ENCODE data around the gene MSANTD3. TPM values are rescaled to one million over a fixed set of nuclear protein-coding genes. Genes with fewer than 3 reads are reported as not detected.

Gene MSANTD3
- polyA plus RNA-seq, 1 donor, result 15.1 TPM

DNA sequence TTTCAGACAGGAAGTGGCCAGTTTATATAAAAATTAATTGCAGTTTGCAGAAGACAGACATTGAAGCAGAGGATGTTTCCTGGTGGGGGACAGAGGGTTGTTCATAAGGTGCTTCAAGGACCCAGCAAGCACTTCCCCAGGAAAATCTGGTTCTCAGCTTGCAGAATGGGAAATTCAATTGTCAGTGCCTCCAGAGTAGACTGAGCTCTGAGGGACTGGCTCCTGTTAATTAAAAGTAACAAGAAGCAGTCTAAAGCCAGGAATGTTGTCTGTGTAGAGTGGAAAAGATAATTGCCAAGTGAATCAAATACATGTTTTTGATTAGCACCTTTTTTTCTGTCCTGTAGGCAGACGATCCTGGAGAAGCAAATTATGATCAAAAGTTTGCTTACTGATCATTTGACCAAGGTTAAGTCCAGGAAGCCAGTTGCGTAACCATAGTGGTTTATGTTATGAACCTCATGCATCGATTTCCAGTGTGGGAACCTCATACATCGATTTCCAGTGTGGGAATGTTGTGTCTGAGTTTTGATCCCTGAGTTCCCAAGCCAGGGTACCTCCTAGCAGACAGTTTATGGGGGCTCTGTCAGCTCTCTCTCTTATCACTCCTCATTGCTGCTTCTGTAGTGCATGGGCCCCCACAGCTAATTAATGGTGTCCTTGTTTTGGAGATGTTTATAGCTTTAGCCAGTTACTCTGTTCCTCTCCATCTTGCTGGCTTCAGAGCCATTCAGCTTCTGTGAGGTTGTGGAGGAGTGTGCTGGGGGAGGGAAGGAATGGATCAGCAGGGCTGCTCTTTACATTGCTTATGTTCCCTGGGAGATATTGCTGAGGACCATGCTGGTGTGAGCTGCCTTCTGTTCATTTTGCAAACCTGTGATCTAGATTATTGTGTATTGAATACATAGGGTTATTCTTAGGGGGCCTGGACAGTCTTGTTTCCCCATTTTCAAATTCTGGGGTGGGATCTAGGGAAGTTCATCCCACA, 17.1 kb downstream of the MSANTD3 start:
- WGBS (ENCODE audit: insufficient coverage, low lambda C conversion rate), result 41% methylated on average over 3 of the region's 4 CpGs
- Histone ChIP-seq H3K9me3 (ENCODE audit: control insufficient read depth, low read depth, low read length) (no peaks in the 10 kb centered on the region), H3K4me3 (ENCODE audit: low read length) (no peak overlapping the region), H3K4me1 (ENCODE audit: control insufficient read depth, insufficient read depth, low read length) (no peaks in the 10 kb centered on the region), H3K27ac (ENCODE audit: low read length) (no peak overlapping the region), H3K27me3 (ENCODE audit: control insufficient read depth, insufficient read depth, low read length) (no peaks in the 10 kb centered on the region), H3K36me3 (ENCODE audit: control insufficient read depth, insufficient read depth, low read length) (peaks cover 9% of the 10 kb centered on the region)
- no peak for DNase-seq

DNA sequence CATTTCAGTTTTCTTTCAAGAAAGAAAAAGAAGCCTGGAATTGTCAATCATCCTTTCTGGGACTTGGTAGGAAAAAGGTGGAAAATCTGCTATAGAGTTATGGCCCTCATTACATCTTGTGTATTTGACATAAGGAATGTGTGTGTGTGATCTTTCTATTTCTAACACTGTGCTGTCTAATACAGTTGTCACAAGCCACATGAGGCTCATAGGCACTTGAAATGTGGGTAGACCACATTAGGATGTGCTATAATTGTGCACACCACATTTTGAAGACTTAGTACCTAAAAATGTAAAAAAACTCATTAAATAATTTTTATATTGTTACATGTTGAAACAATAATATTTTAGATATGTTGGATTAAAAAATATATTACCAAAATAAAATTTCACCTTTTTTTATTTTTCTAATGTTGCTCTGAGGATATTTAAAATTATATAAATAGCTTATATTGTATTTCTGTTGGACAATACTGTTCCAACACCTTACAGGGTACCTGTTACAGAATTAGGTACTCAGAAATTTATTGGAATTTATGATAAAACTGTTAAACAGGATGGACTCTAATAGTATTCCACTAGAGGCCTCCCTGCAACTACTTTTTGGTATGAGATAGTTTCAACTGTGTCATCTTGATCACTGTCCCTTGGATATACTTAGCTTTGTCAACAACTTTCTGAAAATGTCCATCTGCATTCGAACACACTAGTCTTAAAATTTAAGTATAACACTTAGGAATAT, 18.4 kb downstream of the MSANTD3 start:
- Histone ChIP-seq H3K4me3 (ENCODE audit: low read length) (no peak overlapping the region), H3K27me3 (ENCODE audit: control insufficient read depth, insufficient read depth, low read length) (no peaks in the 10 kb centered on the region), H3K4me1 (ENCODE audit: control insufficient read depth, insufficient read depth, low read length) (no peaks in the 10 kb centered on the region), H3K36me3 (ENCODE audit: control insufficient read depth, insufficient read depth, low read length) (peaks cover 9% of the 10 kb centered on the region), H3K27ac (ENCODE audit: low read length) (no peak overlapping the region), H3K9me3 (ENCODE audit: control insufficient read depth, low read depth, low read length) (no peaks in the 10 kb centered on the region)
- DNase-seq, result no peak
- no CpG with 5 or more reads among the region's 1 CpG for WGBS (ENCODE audit: insufficient coverage, low lambda C conversion rate)

DNA sequence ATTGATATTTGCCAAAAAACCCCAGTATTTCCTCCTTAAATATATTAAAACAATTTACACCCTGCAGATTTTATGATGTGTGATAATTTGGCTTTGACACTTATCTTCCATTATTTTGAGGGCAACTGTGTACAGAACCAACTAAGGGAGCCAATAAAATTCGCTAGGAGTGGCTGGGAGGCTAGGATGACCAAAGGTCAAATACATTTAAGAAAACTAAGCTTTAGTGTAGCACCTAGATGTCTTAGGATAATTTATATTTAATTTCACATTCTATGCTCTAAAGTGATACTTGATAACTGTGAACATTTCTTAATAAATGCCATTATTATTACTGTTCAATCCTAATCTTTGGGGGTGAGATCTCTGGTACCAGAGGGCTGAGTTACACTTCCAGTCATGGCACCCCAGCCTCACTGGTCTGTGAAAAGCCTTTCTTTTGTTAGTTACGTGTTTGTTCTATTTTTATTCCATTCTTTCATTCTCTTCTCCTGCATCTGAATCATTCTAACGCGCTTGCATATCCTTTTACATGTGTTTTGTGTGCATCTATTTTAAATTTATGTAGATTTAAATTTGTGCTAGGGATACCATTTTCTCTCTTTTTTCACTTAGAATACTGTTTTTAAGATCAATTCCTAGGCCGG, 19.1 kb downstream of the MSANTD3 start:
- WGBS (ENCODE audit: insufficient coverage, low lambda C conversion rate), result 79% methylated on average over 3 of the region's 5 CpGs
- Histone ChIP-seq H3K27ac (ENCODE audit: low read length) (no peak overlapping the region), H3K4me3 (ENCODE audit: low read length) (no peak overlapping the region), H3K36me3 (ENCODE audit: control insufficient read depth, insufficient read depth, low read length) (peaks cover 12% of the 10 kb centered on the region), H3K27me3 (ENCODE audit: control insufficient read depth, insufficient read depth, low read length) (no peaks in the 10 kb centered on the region), H3K9me3 (ENCODE audit: control insufficient read depth, low read depth, low read length) (no peaks in the 10 kb centered on the region), H3K4me1 (ENCODE audit: control insufficient read depth, insufficient read depth, low read length) (no peaks in the 10 kb centered on the region)
- DNase-seq, result no peak

DNA sequence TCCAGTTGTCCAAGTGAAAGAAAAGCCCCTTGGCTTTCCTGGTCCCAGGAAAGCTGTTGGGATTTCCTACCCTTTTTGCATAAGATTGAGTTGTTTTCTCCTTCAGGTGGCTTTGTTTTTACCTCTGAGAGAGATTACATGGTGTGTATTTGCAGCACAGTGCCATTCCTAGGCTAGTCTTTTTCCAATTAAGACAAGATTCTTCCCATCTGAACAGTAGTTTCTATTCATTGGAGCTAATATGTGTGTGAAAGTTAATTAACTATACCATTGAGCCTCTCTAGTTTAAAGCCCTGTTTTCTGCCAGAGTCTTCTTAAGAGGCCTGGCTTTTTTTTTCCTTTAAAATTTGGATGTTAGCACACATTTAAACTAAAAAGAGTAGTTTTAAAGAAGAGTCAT, 20.1 kb downstream of the MSANTD3 start:
- H3K27ac ChIP-seq (ENCODE audit: low read length), result no peak overlapping the region
- no peak for DNase-seq
- H3K36me3 ChIP-seq (ENCODE audit: control insufficient read depth, insufficient read depth, low read length), result peaks cover 12% of the 10 kb centered on the region
- no peaks in the 10 kb centered on the region for H3K9me3 ChIP-seq (ENCODE audit: control insufficient read depth, low read depth, low read length)
- H3K4me3 ChIP-seq (ENCODE audit: low read length), result no peak overlapping the region
- no peaks in the 10 kb centered on the region for H3K27me3 ChIP-seq (ENCODE audit: control insufficient read depth, insufficient read depth, low read length)
- no peaks in the 10 kb centered on the region for H3K4me1 ChIP-seq (ENCODE audit: control insufficient read depth, insufficient read depth, low read length)

DNA sequence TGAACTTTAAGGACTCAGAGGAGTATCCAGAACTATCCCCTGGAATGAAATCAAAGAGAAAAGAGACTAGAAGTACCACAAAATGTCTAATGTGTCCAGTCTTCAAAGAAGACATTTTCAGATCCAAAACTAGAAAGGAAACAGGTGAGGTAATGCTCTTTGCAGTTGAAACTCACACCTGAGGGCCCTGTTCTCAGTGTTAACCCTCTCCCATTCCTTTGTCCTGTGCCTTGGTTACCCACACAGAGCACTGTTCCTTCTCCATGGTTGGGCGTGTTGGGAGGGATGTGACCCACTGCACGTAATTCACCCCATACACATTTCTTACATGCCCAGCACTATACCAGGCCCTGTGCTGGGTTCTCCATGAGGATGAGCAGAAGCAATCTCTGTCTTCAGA, 21.3 kb downstream of the MSANTD3 start:
- WGBS (ENCODE audit: insufficient coverage, low lambda C conversion rate), result no CpG with 5 or more reads among the region's 2 CpGs
- Histone ChIP-seq H3K27ac (ENCODE audit: low read length) (no peak overlapping the region), H3K36me3 (ENCODE audit: control insufficient read depth, insufficient read depth, low read length) (peaks cover 9% of the 10 kb centered on the region), H3K4me3 (ENCODE audit: low read length) (no peak overlapping the region), H3K4me1 (ENCODE audit: control insufficient read depth, insufficient read depth, low read length) (no peaks in the 10 kb centered on the region), H3K27me3 (ENCODE audit: control insufficient read depth, insufficient read depth, low read length) (no peaks in the 10 kb centered on the region), H3K9me3 (ENCODE audit: control insufficient read depth, low read depth, low read length) (no peaks in the 10 kb centered on the region)
- DNase-seq, result no peak

DNA sequence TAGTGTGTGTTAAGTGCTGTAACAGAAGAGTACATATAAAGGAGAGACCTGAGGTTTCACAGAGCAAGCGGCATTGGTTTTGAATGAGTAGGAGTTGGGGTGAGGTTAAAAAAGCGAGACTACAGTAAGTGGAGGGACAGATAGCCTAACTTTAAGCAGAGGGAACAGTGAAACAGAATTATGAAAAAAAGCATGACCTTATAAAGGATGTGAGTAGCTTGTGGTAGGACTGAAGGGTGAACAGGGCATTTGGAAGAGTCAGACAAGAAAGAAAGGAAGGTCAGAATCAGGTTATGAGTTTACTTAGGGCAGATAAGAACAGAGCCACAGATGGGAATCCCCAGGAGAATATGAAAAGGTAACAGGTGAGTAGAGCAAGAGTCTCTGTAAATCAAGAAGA, 22.5 kb downstream of the MSANTD3 start:
- no peaks in the 10 kb centered on the region for H3K9me3 ChIP-seq (ENCODE audit: control insufficient read depth, low read depth, low read length)
- 89% methylated on average over 2 of the region's 2 CpGs for WGBS (ENCODE audit: insufficient coverage, low lambda C conversion rate)
- peaks cover 5% of the 10 kb centered on the region for H3K36me3 ChIP-seq (ENCODE audit: control insufficient read depth, insufficient read depth, low read length)
- H3K4me1 ChIP-seq (ENCODE audit: control insufficient read depth, insufficient read depth, low read length), result no peaks in the 10 kb centered on the region
- H3K27ac ChIP-seq (ENCODE audit: low read length), result no peak overlapping the region
- H3K27me3 ChIP-seq (ENCODE audit: control insufficient read depth, insufficient read depth, low read length), result no peaks in the 10 kb centered on the region
- no peak for DNase-seq
- no peak overlapping the region for H3K4me3 ChIP-seq (ENCODE audit: low read length)

DNA sequence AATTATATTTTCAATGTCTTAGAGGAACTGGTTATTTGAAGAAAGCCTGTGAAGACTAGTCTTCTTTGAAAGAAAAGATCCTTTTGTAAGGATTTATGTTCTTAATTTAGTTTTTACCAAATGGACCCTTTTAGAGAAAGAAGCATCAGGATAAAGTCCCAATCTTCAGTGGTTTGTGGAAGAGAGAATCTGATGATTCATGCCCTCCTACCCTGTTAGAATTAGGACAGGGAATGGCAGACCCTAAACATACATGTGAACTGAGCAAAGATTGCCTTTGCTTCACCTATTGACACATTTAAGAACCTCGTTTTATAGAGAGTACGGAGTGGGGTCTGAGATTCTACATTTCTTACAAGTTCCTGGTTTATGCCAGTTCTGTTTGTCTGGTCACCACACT, 26.0 kb downstream of the MSANTD3 start:
- DNase-seq, result no peak
- H3K27me3 ChIP-seq (ENCODE audit: control insufficient read depth, insufficient read depth, low read length), result no peaks in the 10 kb centered on the region
- H3K4me1 ChIP-seq (ENCODE audit: control insufficient read depth, insufficient read depth, low read length), result no peaks in the 10 kb centered on the region
- H3K9me3 ChIP-seq (ENCODE audit: control insufficient read depth, low read depth, low read length), result no peaks in the 10 kb centered on the region
- H3K4me3 ChIP-seq (ENCODE audit: low read length), result no peak overlapping the region
- peaks cover 5% of the 10 kb centered on the region for H3K36me3 ChIP-seq (ENCODE audit: control insufficient read depth, insufficient read depth, low read length)
- no peak overlapping the region for H3K27ac ChIP-seq (ENCODE audit: low read length)
- no CpG with 5 or more reads among the region's 2 CpGs for WGBS (ENCODE audit: insufficient coverage, low lambda C conversion rate)

DNA sequence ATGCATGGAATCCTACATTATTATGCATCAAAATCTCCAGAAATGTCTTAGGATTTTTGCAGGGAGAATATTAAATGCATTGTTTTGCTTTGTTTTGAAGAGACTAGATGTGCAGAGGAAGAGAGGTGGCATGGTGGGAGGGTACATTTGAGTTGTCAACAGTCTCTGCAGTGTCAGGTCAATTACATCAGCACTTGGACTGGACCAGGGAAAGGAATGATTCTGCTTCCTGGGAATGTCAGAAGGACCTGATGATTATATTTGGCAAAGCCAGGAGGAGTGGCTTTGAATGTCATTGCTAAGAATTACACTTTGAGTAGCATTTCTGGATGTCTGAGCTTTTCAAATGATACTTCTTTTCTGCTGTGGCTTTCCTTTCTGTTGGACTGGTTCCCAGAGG, 28.5 kb downstream of the MSANTD3 start:
- H3K36me3 ChIP-seq (ENCODE audit: control insufficient read depth, insufficient read depth, low read length), result peaks cover 5% of the 10 kb centered on the region
- H3K4me1 ChIP-seq (ENCODE audit: control insufficient read depth, insufficient read depth, low read length), result no peaks in the 10 kb centered on the region
- H3K27ac ChIP-seq (ENCODE audit: low read length), result no peak overlapping the region
- H3K27me3 ChIP-seq (ENCODE audit: control insufficient read depth, insufficient read depth, low read length), result no peaks in the 10 kb centered on the region
- no peaks in the 10 kb centered on the region for H3K9me3 ChIP-seq (ENCODE audit: control insufficient read depth, low read depth, low read length)
- no peak for DNase-seq
- H3K4me3 ChIP-seq (ENCODE audit: low read length), result no peak overlapping the region

DNA sequence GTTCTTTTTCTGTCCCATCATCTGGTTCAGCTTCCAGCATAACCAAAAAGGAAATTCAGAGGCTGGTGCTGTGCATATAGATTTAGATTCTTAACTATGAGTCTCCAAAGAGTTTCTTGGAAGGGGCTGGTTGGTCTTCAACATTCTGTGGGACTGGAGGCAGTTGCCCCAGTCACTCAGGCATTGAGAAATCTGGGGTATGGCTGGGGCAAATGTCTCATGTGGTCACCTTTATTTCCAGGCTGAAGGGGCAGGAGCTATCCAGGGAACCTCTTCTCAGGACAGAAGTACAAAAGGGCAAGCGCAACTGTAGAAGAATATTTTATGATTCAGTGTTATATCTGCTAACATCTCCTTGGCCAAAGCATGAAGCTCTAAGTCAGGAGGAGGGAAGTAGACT, 30.6 kb downstream of the MSANTD3 start:
- H3K4me1 ChIP-seq (ENCODE audit: control insufficient read depth, insufficient read depth, low read length), result no peaks in the 10 kb centered on the region
- no peaks in the 10 kb centered on the region for H3K36me3 ChIP-seq (ENCODE audit: control insufficient read depth, insufficient read depth, low read length)
- H3K27ac ChIP-seq (ENCODE audit: low read length), result no peak overlapping the region
- no peaks in the 10 kb centered on the region for H3K9me3 ChIP-seq (ENCODE audit: control insufficient read depth, low read depth, low read length)
- WGBS (ENCODE audit: insufficient coverage, low lambda C conversion rate), result no CpG with 5 or more reads among the region's 1 CpG
- H3K4me3 ChIP-seq (ENCODE audit: low read length), result no peak overlapping the region
- no peaks in the 10 kb centered on the region for H3K27me3 ChIP-seq (ENCODE audit: control insufficient read depth, insufficient read depth, low read length)
- no peak for DNase-seq

DNA sequence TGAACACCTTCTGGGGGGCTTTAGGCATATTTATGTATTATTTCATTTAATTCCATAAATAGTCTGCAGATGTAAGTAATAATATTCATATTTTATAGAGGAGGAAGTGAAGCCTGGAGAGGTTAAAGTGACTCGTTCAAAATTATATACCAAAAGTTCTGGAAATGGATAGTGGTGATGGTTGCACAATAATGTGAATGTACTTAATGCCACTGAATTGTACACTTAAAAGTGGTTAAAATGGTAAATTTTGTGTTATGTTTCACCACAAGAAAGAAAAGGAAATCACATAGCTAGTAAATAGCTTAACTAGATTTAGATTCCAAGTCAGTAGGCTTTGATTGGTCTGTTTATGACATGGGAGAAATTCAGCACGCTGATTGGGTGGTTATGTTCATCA, 33.0 kb downstream of the MSANTD3 start:
- Histone ChIP-seq H3K27ac (ENCODE audit: low read length) (no peak overlapping the region), H3K4me1 (ENCODE audit: control insufficient read depth, insufficient read depth, low read length) (no peaks in the 10 kb centered on the region), H3K9me3 (ENCODE audit: control insufficient read depth, low read depth, low read length) (no peaks in the 10 kb centered on the region), H3K27me3 (ENCODE audit: control insufficient read depth, insufficient read depth, low read length) (no peaks in the 10 kb centered on the region), H3K4me3 (ENCODE audit: low read length) (no peak overlapping the region), H3K36me3 (ENCODE audit: control insufficient read depth, insufficient read depth, low read length) (no peaks in the 10 kb centered on the region)
- 100% methylated on average over 1 of the region's 2 CpGs for WGBS (ENCODE audit: insufficient coverage, low lambda C conversion rate)
- no peak for DNase-seq
